H1 (cell line): ENCODE results near the gene KRT78. TPM values are rescaled to one million over a fixed set of nuclear protein-coding genes. Genes with fewer than 3 reads are reported as not detected.

Experiments used
- CHD1 ChIP-seq: IDR thresholded peaks from 2 replicates; pipeline ENCODE4 v1.6.1; 2012; ENCODE audit warnings: low read depth, low read length, improper control_type of control experiment
- CREB1 ChIP-seq: IDR thresholded peaks from 2 replicates; pipeline ENCODE4 v1.6.1; 2012; ENCODE audit warnings: inconsistent platforms
- GABPA ChIP-seq: IDR thresholded peaks from 2 replicates; pipeline ENCODE4 v1.6.1; 2011; ENCODE audit warnings: mild to moderate bottlenecking, low read length, moderate library complexity, borderline replicate concordance; ENCODE audit not compliant: insufficient read depth
- RBBP5 ChIP-seq: IDR thresholded peaks from 2 replicates; pipeline ENCODE4 v1.7.1; 2012; ENCODE audit warnings: low read depth, mild to moderate bottlenecking, inconsistent platforms, low read length, moderate library complexity, borderline replicate concordance
- SIRT6 ChIP-seq: IDR thresholded peaks from one replicate; pipeline ENCODE4 v1.7.1; 2012; ENCODE audit warnings: low read length, inconsistent platforms
- polyA plus RNA-seq, 7 experiments: library from polyadenylated mRNA; depleted of rRNA in 3 of 7; stranded (reverse) in 5 of 7; unstranded in 2 of 7; fragments of >200 nt in 5 of 7; fragments of 200-250 nt in 2 of 7; gene quantifications; 1 replicate in 5 of 7; 2 replicates in 1 of 7; 4 replicates in 1 of 7; pipeline versions ENCODE4 v1.2.1 to v1.2.3, GENCODE V29; 2011 to 2013; ENCODE audit warnings: missing spikeins in 2 of 7, mixed read lengths in 2 of 7
- total RNA-seq: library from RNA; stranded (reverse); fragmentation: NEBNext Ultra II Directional; extraction: Animal tissue kit (Norgen Biotek cat#: 25700); gene quantifications from 2 replicates; pipeline ENCODE4 v1.2.1, GENCODE V29; 2021

The KRT78 gene
- total and polyA plus RNA-seq, 2 of the 8 experiments (the other 6 are each of a cell fraction or from before 2014, with no cell fraction given): not detected

DNA sequence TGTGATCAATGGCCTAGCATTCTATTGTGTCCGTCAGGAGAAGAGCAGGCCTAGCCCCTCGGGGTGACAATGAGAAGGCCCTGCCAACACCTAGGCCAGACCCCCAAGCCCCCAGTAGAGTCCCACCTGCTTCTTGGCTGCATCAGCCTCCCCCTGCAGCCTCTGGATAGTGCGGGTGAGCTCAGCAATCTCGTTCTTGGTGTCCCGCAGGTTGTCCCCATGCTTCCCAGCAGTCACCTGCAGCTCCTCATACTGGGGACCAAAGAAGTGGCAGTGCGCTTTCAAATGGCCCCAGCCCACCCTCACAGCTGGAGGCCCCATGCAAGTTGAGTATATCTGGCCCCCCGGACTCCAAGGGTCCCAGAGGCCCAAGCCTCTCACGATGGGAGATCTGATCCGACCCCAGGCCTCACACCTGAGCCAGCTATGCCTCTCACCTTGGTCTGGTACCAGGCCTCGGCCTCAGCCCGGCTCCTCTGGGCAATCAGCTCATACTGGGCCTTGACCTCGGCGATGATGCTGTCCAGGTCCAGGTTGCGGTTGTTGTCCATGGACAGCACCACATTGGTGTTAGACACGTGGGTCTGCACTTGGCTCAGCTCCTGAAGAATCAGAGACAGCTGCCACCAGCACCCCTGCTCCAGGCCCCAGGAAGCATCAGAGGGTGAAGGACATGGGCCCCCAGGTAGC, 24.9 kb downstream of the KRT78 start (continued):
- no peak for TF ChIP-seq CHD1
- no peak for TF ChIP-seq GABPA
- TF ChIP-seq CREB1: no peak
- TF ChIP-seq RBBP5: no peak
- no peak for TF ChIP-seq SIRT6
